Testis (tissue), 2 donors: ENCODE results near the gene NXPH3.

Experiments
- CTCF ChIP-seq, 3 experiments: fragments of 450-650 bp in 2 of 3; fragments of 200-600 bp in 1 of 3; sonication (generic) in 1 of 3; IDR thresholded peaks; one replicate each; pipeline ENCODE4 v1.5.1; 2016 to 2019; ENCODE audit warnings: antibody characterized with exemption in 3 of 3, mild to moderate bottlenecking in 2 of 3, moderate library complexity in 1 of 3
- POLR2A ChIP-seq: fragments of 450-650 bp; IDR thresholded peaks from one replicate; pipeline ENCODE4 v1.6.1; 2017; ENCODE audit warnings: antibody characterized with exemption, mild to moderate bottlenecking, moderate library complexity

DNA sequence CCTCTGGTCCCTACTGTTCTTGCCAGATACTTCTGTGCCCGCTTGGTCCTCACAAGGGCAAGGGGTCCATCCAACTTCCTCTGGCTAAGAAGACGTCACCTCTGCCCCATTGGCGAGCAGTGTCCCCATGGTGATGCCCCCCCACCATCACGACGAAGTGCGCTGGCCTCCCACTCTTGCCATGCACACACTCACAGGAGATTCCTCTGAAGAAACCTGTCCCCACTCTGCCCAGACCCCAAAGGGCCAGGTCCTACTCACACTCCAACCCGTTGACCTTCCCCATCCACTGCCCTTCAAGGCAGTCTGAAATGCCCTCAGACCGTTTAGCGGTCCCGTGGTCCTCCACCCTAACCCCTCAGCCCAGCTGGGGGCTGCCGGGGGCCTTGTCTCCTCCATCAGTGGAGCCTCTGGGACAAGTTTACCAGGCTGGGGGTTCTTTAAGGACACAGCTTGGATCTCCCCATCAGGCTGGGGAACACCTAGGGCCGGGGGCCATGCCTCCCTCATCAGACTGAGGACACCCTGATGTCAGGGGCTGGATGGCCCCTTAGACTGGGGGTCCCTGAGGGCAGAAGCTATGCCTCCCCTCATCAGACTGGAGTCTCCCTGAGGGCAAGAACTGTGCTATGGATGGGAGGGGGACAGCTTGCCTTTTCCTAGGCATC, 6.5 kb downstream of the NXPH3 start:
- no peak for TF ChIP-seq POLR2A
- TF ChIP-seq CTCF (IDR thresholded peaks at IDR 0.05), result no peak
